Left ventricle myocardium inferior (tissue), 1 donor: ENCODE data around the gene U2AF1. TPM values are rescaled to one million over a fixed set of nuclear protein-coding genes. Genes with fewer than 3 reads are reported as not detected.
"Not testable (repeated sequence)": the region's sequence is repeated elsewhere in the genome, so short reads cannot be mapped to it uniquely, and the experiment has no call there.

ENCODE experiments used
- DNase-seq: peaks from one replicate; pipeline ENCODE4 v3.0.0-alpha.2; 2020
- H3K27ac ChIP-seq: fragments of 200-600 bp; replicated peaks from 2 replicates; pipeline ENCODE4 v1.8.0; 2021
- H3K27me3 ChIP-seq: fragments of 200-600 bp; 2 replicates; pipeline ENCODE4 v1.8.0; 2021; ENCODE audit warnings: low read depth
- H3K36me3 ChIP-seq: fragments of 200-600 bp; 2 replicates; pipeline ENCODE4 v1.8.0; 2021
- H3K4me1 ChIP-seq: fragments of 200-600 bp; 2 replicates; pipeline ENCODE4 v1.8.0; 2021
- H3K4me3 ChIP-seq: fragments of 200-600 bp; 2 replicates; pipeline ENCODE4 v1.8.0; 2021; ENCODE audit warnings: mild to moderate bottlenecking, moderate library complexity
- H3K9me3 ChIP-seq: fragments of 200-600 bp; replicated peaks from 2 replicates; pipeline ENCODE4 v1.8.0; 2021
- intact Hi-C: fragments of 100-400 bp; cut with micrococcal nuclease; formaldehyde crosslinking; loops from one replicate; pipeline ENCODE4 v1.11.0; 2022
- total RNA-seq: library from RNA; stranded (reverse); fragmentation: NEBNext Ultra II Directional; extraction: Animal tissue kit (Norgen Biotek cat#: 25700); gene quantifications from one replicate; pipeline ENCODE4 v1.2.1, GENCODE V29; 2021
- donor health status: DM: no; HTN: yes; CAD: no; lungs with severe emphysema.

U2AF1 gene
- total RNA-seq, 1 donor from 2014 or later, result 20.6 TPM

DNA sequence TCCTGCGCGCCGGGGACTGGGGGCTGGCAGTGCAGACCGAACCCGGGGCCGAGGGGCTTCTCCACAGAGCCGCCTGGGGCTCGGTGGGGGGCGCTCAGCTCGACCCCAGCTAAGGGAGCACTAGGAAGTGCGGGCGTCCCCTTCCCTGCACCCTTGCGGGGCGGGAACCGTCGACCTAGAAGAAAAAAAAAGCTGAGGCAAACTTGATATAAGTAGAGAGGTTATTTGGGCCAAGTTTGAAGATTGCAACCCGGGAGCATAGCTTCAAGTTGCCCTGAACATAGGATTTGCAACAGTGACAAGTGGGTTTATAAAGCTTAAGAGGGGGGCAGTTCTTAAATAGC lies 396 bp upstream of the U2AF1 start:
- intact Hi-C loops, H3K9me3 ChIP-seq, H3K36me3 ChIP-seq, H3K27me3 ChIP-seq, H3K4me1 ChIP-seq, DNase-seq, H3K27ac ChIP-seq, H3K4me3 ChIP-seq: not testable (repeated sequence)

DNA sequence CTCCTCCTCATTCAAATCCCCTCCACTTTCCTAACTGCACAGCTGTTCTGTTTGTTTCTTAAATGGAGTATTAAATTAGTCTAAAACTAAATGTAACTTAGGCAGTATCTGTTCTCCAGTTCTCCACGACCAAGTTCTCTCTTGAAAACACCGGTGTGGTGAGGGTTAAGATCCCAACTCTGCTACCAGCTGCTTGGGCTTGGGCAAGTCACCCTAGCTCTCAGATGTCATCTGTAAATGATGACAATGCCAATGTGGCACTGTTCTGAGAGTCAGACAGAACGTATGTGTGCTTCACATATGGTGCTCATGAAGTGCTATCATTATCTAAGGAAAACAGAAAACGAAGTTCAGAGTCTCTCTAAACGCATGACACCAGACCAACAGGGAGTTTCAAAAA lies 2.7 kb downstream of the U2AF1 start:
- not testable (repeated sequence) for H3K4me3 ChIP-seq

DNA sequence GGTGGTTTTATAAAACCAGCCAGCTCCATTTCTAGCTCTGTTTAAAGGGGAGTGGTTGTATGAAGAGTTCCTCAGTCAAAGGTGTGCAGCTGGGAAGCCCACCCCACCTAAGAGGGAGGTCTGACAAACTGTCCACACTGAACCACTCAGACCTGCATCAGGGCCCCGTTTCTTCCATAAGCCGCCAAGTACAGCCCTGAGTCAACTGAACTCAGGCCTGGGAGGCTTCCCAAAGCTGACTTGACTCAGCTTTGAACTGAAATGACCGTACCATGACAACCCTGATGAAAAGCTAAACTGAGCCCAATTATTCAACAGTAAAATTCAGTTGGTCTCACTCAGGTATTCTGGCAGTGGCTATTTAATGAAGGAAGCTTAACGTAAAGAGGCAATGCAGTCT lies 5.1 kb downstream of the U2AF1 start:
- H3K36me3 ChIP-seq, intact Hi-C loops, H3K27me3 ChIP-seq, H3K27ac ChIP-seq, DNase-seq, H3K9me3 ChIP-seq, H3K4me3 ChIP-seq, H3K4me1 ChIP-seq: not testable (repeated sequence)

More for the DNA sequence above, 2.7 kb downstream of the U2AF1 start:
- H3K9me3 ChIP-seq, H3K27me3 ChIP-seq, H3K36me3 ChIP-seq, DNase-seq, intact Hi-C loops, H3K4me1 ChIP-seq, H3K27ac ChIP-seq: not testable (repeated sequence)

DNA sequence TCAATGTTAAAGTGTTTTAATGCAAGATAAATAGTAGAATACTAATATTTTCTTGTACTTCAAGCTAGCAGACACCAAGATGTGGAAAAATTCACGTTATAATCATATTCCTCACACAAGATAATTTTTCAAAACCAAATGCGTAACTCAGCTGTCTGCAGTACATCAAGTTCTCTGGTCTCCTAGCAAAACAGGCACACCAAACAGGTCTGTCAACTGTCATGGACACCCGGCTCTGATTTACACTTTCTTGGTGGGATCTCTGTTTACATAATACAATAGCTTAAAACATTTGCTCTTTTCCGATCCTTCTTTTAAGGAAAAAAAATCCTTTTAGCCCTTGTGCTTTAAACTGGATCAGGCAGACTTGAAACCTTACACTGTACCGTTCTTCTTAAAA lies 5.7 kb downstream of the U2AF1 start:
- DNase-seq, H3K27ac ChIP-seq, H3K4me1 ChIP-seq, H3K27me3 ChIP-seq, H3K4me3 ChIP-seq, intact Hi-C loops, H3K36me3 ChIP-seq, H3K9me3 ChIP-seq: not testable (repeated sequence)

DNA sequence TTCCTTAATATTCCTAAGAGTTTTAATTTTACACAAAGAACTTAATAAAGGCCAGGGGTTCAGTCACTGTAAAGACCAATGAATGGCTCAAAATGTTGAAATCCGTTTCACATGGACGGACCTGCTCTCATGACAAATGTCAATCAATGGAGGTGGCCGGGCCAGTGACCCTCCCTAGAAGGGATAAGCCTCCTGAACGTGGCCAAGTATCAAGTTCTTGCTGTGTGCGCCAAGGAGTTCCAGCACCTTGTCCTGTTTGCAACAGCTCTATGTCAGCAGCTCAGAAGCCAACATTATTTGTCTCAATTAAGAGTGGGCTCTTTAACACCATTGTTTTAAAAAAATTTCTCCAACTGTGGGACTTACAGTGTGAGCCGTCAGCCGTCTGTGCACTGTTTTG lies 6.4 kb downstream of the U2AF1 start:
- H3K27me3 ChIP-seq, H3K9me3 ChIP-seq, DNase-seq, H3K36me3 ChIP-seq, intact Hi-C loops, H3K27ac ChIP-seq, H3K4me1 ChIP-seq, H3K4me3 ChIP-seq: not testable (repeated sequence)

DNA sequence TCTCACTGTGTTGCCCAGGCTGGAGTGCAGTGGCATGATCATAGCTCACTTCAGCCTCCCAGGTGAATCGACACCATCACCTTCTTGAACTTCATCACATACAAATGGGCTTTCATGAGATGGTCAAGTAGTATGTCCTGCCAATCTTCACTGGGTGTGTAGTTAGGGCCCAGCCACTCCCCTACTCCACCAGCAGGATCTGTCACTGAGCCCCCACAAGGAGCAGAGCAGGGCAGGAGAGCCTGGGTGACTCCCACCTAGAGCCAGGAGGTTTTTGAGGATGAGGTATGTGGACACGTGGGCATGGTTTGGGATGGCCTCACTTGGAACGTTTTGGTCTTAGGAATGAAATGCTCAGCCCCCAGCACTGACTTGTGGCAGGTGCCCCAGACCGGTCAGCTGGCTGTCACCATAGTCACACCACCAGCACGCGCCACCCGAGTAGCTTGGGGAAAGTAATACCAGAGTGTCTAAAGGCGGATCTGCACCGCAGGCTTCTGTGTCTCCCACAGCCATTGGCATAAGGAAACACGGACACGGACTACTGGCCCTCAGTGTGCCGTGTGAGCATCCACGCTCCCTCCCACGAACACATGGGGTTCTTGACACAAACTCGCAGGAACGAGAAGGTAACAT lies 15.3 kb downstream of the U2AF1 start:
- H3K27me3 ChIP-seq, H3K27ac ChIP-seq, H3K4me3 ChIP-seq, H3K9me3 ChIP-seq, DNase-seq, intact Hi-C loops, H3K36me3 ChIP-seq, H3K4me1 ChIP-seq: not testable (repeated sequence)

DNA sequence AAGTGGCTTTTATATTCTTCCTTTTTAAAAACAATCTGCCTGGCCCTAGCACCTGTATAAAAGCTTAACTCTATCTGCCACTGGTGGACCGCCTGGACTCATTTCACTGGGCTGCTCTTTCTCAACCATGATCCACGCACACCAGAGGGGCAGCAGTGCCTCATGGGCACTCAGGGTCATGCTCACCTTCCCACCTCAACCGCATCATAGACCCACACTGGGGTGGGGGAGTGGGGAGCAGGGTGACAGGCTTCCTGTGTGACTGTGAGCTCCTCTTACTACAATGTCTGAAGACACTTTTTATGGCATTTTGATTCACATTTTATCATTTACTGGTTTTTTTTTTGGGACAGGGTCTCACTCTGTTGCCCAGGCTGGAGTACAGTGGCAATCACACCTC lies 16.4 kb downstream of the U2AF1 start:
- H3K27ac ChIP-seq, H3K36me3 ChIP-seq, H3K4me1 ChIP-seq, H3K9me3 ChIP-seq, DNase-seq, intact Hi-C loops, H3K4me3 ChIP-seq, H3K27me3 ChIP-seq: not testable (repeated sequence)

DNA sequence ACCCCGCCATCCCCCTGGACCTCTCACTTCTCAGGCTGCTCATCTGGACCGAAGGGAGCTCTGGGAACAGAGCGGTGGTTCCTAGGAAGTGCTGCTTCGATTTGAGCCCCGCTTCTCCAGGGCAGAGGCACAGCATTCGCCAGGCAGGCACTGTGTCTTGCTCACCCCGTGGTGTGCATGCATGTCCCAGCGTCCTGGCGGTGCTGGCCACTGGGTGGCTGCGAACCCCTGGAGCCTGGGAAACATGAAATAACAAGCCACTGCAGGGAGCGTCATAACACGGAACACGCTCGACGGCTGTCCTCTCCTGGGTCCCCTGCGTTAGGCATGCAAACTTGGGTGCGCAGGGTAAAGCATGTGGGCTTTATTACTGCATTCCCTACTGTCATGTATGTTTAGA lies 17.9 kb downstream of the U2AF1 start:
- H3K9me3 ChIP-seq, H3K4me1 ChIP-seq, DNase-seq, intact Hi-C loops, H3K4me3 ChIP-seq, H3K36me3 ChIP-seq, H3K27me3 ChIP-seq, H3K27ac ChIP-seq: not testable (repeated sequence)

DNA sequence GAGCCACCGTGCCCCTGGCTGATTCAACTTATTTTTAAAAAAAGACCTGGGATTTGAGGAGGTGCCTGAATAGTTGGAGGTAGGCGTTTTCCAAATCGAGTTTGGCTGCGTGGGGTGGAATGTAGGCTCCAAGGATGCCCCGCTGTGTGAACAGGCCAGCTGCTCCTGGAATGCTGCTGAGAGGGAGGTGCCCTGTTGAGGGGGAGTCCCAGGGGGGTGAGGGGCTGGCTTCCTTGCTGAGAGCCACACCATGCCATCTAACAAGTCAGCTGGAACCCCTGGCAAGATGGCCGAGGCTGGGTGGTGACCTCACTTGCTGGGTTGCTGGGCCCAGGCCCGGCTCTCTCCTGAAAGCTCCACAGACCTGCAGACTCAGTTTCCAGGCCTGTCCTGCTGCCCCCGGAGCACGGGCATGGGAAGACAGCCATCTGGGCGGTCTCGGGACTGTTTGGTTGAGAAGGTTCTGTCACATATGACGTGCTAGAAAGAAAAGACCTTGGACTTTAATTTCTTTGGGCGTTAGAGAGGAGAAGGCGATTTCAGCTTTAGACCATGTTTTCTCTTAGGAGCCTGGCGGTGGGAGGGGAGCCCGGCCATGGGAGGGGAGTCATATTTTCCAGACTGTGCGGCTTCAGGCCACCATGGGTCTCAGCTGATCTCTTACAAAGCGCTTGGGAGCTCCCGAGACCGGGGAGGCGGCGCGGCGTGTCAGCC lies 24.6 kb downstream of the U2AF1 start:
- H3K27ac ChIP-seq, intact Hi-C loops, H3K4me1 ChIP-seq, H3K9me3 ChIP-seq, H3K4me3 ChIP-seq, H3K27me3 ChIP-seq, DNase-seq, H3K36me3 ChIP-seq: not testable (repeated sequence)

DNA sequence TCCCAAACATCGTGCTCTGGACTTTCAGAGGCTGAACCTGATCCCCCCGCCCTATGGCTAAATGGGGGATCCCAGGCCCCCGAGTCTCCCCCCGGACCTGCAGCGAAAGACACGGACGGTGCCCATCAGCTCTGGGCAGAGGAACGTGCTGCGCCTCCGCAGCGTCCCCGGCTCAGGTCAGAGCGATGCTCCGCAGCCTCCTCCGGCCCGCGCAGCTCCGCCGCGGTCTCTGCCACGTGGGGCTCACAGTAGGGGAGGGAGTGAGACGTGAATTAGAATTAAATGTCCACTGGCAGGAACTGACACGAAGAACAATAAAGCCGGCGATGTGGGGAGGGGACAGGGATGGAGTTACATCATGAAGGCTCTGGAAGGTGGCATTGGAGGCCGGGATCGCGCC lies 30.7 kb downstream of the U2AF1 start:
- H3K4me1 ChIP-seq, DNase-seq, H3K27ac ChIP-seq, H3K9me3 ChIP-seq, intact Hi-C loops, H3K4me3 ChIP-seq, H3K36me3 ChIP-seq, H3K27me3 ChIP-seq: not testable (repeated sequence)

DNA sequence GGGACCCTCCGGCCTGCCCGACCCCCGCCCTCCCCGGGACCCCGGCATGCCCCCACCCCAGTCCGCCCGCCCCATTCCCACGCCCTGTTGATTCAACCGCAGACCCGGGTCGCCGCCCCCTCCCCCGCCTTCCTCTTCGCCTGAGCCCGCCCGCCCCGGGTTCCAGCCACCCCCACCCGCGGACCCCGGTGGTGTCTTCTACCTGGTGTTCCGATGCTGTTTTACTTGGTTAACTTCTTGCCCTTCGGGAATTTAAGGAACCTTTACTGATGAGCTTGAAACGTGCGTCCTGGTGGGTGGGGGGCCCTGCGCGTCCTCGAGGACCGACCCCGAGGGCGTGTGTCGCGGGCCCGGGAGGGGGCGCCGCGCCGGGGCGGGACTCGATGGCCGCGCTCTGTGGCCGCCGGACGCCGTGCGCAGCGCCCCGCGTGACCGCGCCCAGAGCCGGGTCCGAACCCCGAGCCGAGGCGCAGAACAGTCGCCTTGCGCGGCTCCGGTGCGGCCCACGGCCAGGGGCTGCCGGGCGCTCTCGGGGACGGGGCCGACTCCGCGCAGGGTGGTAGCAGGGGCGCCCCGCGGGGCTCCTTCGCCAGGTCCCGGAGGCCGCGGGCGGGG lies 31.2 kb downstream of the U2AF1 start:
- intact Hi-C loops, H3K27me3 ChIP-seq, H3K27ac ChIP-seq, H3K36me3 ChIP-seq, DNase-seq, H3K9me3 ChIP-seq, H3K4me1 ChIP-seq, H3K4me3 ChIP-seq: not testable (repeated sequence)

DNA sequence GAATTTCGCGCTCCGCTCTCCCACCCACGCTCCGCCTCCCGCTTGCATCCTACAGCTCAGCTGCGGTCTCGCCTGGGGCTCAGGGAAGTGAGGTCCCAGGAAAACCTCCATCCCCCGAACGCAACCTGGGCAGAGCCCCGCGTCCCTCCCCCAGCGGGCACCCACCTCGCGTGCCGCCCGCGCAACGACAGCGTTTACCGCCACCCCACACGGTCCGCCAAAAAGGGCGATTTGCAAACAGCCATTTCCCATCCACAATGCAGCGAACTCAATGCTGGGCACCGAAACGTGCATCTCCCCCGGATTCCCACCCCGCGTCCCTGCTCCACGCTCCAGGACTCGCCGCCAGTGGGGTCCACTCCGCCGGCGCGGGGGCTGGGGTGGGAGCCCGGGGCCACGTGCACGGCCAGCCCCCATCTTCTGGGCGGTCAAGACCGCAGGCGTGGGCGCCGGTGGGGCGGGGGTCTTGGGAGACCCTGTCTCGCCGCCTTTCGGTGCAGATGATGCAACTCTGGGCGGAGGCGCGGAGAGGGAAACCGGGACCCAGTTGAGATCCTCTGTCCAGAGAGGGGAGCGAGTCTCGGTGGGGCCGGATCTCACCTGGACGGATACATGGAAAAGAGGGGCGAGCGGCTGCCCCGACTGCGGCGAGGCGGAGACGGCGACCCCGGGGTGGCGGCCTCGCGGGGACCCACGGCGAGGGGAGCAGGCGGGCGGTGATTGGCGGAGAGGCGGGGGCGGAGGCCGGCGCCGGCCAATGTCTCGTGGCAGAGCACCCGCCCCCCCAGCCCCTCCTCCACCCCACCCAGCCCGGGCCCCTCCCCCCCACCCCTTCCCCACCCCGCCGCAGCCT lies 32.0 kb downstream of the U2AF1 start, which contains the start of gene CBS:
CBS (minus strand) TSS at position 666 of the 853 bp plus-strand sequence. CDS start 3,642 bp downstream, outside the sequence.
- H3K27me3 ChIP-seq, H3K4me3 ChIP-seq, H3K27ac ChIP-seq, intact Hi-C loops, DNase-seq, H3K36me3 ChIP-seq, H3K4me1 ChIP-seq, H3K9me3 ChIP-seq: not testable (repeated sequence)

DNA sequence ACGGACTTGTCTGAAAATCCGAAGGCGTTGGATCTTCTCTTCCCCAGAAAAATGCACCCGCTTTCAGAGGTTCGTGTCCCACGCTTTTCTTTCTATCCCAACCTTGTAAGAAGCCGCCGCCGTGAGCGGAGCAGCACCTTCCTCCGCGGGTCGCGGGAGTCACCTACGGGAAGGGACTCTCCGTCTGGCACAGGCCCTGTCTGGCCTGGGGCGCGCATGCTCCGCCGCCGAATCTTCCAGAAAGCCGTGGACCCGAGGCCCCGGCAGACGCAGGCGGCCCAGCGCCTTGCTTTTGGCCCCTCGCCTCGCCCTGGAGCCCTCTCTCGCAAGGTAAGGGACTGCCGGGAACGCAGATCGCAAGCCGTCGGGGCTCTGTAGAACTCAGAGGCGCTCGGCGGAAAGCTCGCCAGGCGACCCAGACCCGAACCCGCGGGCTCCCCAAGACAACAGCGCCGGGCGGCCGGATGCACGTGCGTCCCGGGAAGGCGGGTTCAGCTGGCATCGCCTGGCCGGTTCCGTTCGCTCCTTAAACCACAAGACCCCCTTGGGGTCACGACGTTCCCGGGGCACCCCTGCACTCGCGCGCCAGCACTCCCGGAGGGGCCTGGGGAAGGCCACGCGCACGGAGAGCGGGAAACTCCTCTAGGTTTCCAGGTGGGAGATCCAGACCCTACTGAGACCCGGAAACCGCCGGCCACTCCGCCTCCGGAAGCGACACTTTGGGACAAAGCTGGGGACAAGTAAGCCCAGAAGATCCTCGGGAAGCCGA lies 32.8 kb downstream of the U2AF1 start:
- H3K36me3 ChIP-seq, intact Hi-C loops, H3K27ac ChIP-seq, DNase-seq, H3K9me3 ChIP-seq, H3K27me3 ChIP-seq, H3K4me3 ChIP-seq, H3K4me1 ChIP-seq: not testable (repeated sequence)
